Measurements from ENCODE around the gene ARHGEF37.

GRCh38 chr5:149629421-149629820, 48.1 kb downstream of the ARHGEF37 start:
- TF ChIP-seq CTCF (conservative IDR thresholded peaks at IDR 0.05; ENCODE audit: low read length) (no peak), EZH2phosphoT487 (IDR thresholded peaks at IDR 0.05; ENCODE audit: borderline replicate concordance, low read depth, low read length) (no peak)

Data from OCI-LY7 (cell line).